ENCODE measurements around the gene DST.

Gene DST

DNA sequence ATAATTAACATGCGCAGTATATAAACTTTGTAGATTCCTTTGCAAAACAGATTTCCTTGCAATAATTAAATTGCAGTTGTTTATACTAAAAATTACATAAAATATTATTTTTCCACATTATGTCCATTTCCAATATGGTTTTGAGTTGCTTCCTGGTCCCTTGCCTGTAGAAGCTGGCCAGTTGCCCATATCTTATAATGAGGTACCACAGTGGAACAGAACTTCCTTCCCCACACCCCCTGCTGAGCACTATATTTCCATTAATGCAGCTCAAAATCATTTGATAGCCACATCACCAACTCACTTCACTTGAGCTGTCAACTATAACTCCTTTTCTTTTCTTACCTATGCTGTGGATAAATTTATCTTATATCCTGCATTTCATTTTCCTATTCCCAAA, 194.6 kb downstream of the DST start:
- Histone ChIP-seq H3K27ac (ENCODE audit: insufficient read depth in 1 of 2, low read depth in 1 of 2, low read length in 2 of 2, poor library complexity in 1 of 2, severe bottlenecking in 2 of 2) (no peak overlapping the region), H3K27me3 (replicated peaks in 2 of 5; ENCODE audit: control insufficient read depth in 4 of 5, insufficient read depth in 5 of 5, low read length in 4 of 5) (no peaks in the 10 kb centered on the region), H3K36me3 (ENCODE audit: control insufficient read depth in 4 of 4, insufficient read depth in 4 of 4, low read length in 3 of 4) (no peaks in the 10 kb centered on the region), H3K9me3 (ENCODE audit: control extremely low read depth in 1 of 5, control insufficient read depth in 4 of 5, insufficient read depth in 2 of 5, low read depth in 1 of 5, low read length in 4 of 5) (no peaks in the 10 kb centered on the region), H3K4me3 (ENCODE audit: control insufficient read depth in 1 of 7, extremely low read depth in 1 of 7, insufficient read depth in 4 of 7, low read depth in 2 of 7, low read length in 6 of 7) (no peak overlapping the region), H3K4me1 (ENCODE audit: control extremely low read depth in 1 of 4, control insufficient read depth in 4 of 4, insufficient read depth in 4 of 4, low read length in 3 of 4) (peaks cover 0 to 2% (median 0%) of the 10 kb centered on the region in 4 experiments)
- WGBS (ENCODE audit: insufficient coverage) = no CpG with 5 or more reads among the region's 1 CpG
- ChIA-PET POLR2A (no interaction called here), CTCF (no interaction called here)
- DNase-seq = peak in 1 of 3 donors; percentile 2

DNA sequence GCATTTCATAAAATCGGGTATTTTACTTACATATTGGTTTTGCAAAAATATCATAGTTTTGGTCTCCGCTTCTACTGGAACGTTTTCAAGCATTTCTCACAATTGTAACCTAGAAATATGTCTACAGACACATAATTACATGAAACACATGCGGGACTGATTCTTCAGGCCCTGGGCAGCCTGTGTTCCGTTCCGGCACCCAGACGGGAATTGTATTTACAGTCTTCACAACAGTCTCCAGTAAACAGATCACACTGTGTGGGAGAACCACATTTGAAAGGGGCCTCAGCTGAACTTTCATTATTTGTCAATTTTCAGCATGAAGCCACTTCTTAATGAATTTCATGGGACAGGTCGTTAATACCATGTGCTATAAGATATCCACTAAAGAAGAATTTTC, 196.9 kb downstream of the DST start:
- Histone ChIP-seq H3K4me3 (ENCODE audit: control insufficient read depth in 1 of 7, extremely low read depth in 1 of 7, insufficient read depth in 4 of 7, low read depth in 2 of 7, low read length in 6 of 7) (no peak overlapping the region), H3K27me3 (replicated peaks in 2 of 5; ENCODE audit: control insufficient read depth in 4 of 5, insufficient read depth in 5 of 5, low read length in 4 of 5) (no peaks in the 10 kb centered on the region), H3K27ac (ENCODE audit: insufficient read depth in 1 of 2, low read depth in 1 of 2, low read length in 2 of 2, poor library complexity in 1 of 2, severe bottlenecking in 2 of 2) (no peak overlapping the region), H3K36me3 (ENCODE audit: control insufficient read depth in 4 of 4, insufficient read depth in 4 of 4, low read length in 3 of 4) (no peaks in the 10 kb centered on the region), H3K9me3 (ENCODE audit: control extremely low read depth in 1 of 5, control insufficient read depth in 4 of 5, insufficient read depth in 2 of 5, low read depth in 1 of 5, low read length in 4 of 5) (no peaks in the 10 kb centered on the region), H3K4me1 (ENCODE audit: control extremely low read depth in 1 of 4, control insufficient read depth in 4 of 4, insufficient read depth in 4 of 4, low read length in 3 of 4) (peaks cover 0 to 2% (median 0%) of the 10 kb centered on the region in 4 experiments)
- no peak for DNase-seq
- ChIA-PET CTCF (no interaction called here), POLR2A (no interaction called here)
- WGBS (ENCODE audit: insufficient coverage) = 97% methylated on average over 5 of the region's 8 CpGs

DNA sequence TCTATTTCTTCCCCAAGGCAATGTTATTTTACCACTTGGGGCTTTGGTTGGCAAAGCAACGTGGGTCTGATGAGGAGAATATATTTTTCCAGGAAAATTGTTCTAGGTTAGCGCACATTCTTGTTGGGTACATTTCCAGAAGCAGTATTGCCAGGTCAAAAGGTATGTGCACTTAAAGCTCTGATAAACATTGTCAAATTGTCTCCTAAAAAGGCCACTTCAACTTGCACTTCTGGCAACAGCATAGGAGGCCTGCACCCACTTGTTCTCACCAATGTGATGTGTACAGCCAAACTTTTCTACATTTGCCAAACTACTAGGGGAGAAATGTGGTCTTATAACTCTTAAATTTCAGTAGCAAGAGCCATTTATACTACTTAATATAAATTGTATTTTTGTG, 197.8 kb downstream of the DST start:
- ChIA-PET POLR2A (no interaction called here), CTCF (no interaction called here)
- Histone ChIP-seq H3K27ac (ENCODE audit: insufficient read depth in 1 of 2, low read depth in 1 of 2, low read length in 2 of 2, poor library complexity in 1 of 2, severe bottlenecking in 2 of 2) (no peak overlapping the region), H3K9me3 (ENCODE audit: control extremely low read depth in 1 of 5, control insufficient read depth in 4 of 5, insufficient read depth in 2 of 5, low read depth in 1 of 5, low read length in 4 of 5) (peaks cover 0 to 6% (median 0%) of the 10 kb centered on the region in 5 experiments), H3K36me3 (ENCODE audit: control insufficient read depth in 4 of 4, insufficient read depth in 4 of 4, low read length in 3 of 4) (no peaks in the 10 kb centered on the region), H3K4me3 (ENCODE audit: control insufficient read depth in 1 of 7, extremely low read depth in 1 of 7, insufficient read depth in 4 of 7, low read depth in 2 of 7, low read length in 6 of 7) (no peak overlapping the region), H3K27me3 (replicated peaks in 2 of 5; ENCODE audit: control insufficient read depth in 4 of 5, insufficient read depth in 5 of 5, low read length in 4 of 5) (no peaks in the 10 kb centered on the region), H3K4me1 (ENCODE audit: control extremely low read depth in 1 of 4, control insufficient read depth in 4 of 4, insufficient read depth in 4 of 4, low read length in 3 of 4) (peaks cover 0 to 2% (median 0%) of the 10 kb centered on the region in 4 experiments)
- WGBS (ENCODE audit: insufficient coverage) = 80% methylated on average over 2 of the region's 2 CpGs
- DNase-seq = no peak

DNA sequence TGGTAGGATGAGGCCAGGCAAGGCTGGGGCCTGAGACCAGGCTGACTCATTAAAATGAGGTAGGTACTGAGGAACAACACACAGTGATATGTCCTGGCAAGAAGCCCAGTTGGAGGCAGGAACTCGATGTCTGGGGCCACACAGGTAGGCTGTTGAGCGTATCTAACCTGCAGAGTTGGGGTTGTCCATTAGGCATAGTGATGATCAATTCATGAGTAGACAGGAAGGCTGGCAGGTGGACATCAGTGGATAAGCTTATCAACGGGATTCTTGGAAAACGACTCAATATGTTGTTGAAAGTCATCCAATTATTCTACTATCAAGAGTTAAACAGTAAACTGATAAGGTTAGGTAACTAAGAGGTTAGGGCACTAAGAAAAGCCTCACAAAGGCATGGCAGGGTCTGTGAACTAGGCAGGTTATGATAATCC, 202.1 kb downstream of the DST start:
- 100% methylated on average over 2 of the region's 4 CpGs for WGBS (ENCODE audit: insufficient coverage)

DNA sequence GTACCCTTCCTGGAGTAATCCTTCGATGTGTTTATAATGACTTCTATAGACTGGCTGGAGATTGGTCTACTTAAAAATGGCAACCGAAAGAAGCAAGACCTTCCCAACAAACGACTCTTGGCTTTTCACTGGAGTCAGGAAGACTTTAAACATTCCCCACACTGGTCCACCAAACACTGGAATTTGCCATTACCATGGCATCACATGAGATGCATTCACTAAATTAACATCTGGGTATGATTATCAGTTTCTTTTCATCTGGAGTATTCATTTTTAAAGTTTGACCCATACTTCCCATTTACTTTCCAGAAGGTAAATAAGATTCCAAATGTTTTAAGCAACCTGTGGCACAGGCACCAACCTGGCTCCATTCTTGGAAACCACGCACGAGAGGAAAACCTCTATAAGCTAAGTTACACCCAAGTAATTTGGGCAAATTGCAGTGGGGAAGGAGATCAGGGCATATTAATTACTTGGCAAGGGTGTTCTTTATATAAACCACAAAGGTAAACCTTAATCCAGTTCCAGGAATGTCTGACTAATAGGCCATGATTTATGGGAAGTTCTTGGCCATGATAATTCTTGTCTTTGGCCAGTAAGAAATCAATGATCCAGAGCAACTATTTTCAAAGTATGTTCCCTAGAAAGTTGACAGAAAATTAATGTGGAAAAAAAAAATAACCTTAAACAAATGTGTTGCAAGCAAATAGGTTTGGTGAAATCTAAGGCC, 205.4 kb downstream of the DST start:
- Histone ChIP-seq H3K9me3 (ENCODE audit: control extremely low read depth in 1 of 5, control insufficient read depth in 4 of 5, insufficient read depth in 2 of 5, low read depth in 1 of 5, low read length in 4 of 5) (peaks cover 0 to 21% (median 6%) of the 10 kb centered on the region in 5 experiments), H3K27ac (ENCODE audit: insufficient read depth in 1 of 2, low read depth in 1 of 2, low read length in 2 of 2, poor library complexity in 1 of 2, severe bottlenecking in 2 of 2) (no peak overlapping the region), H3K4me1 (ENCODE audit: control extremely low read depth in 1 of 4, control insufficient read depth in 4 of 4, insufficient read depth in 4 of 4, low read length in 3 of 4) (no peaks in the 10 kb centered on the region), H3K36me3 (ENCODE audit: control insufficient read depth in 4 of 4, insufficient read depth in 4 of 4, low read length in 3 of 4) (no peaks in the 10 kb centered on the region), H3K4me3 (ENCODE audit: control insufficient read depth in 1 of 7, extremely low read depth in 1 of 7, insufficient read depth in 4 of 7, low read depth in 2 of 7, low read length in 6 of 7) (no peak overlapping the region), H3K27me3 (replicated peaks in 2 of 5; ENCODE audit: control insufficient read depth in 4 of 5, insufficient read depth in 5 of 5, low read length in 4 of 5) (no peaks in the 10 kb centered on the region)
- ChIA-PET POLR2A (no interaction called here), CTCF (no interaction called here)
- DNase-seq = no peak
- no CpG with 5 or more reads among the region's 5 CpGs for WGBS (ENCODE audit: insufficient coverage)

More for the DNA sequence above, 202.1 kb downstream of the DST start:
- H3K36me3 ChIP-seq (ENCODE audit: control insufficient read depth in 4 of 4, insufficient read depth in 4 of 4, low read length in 3 of 4) = no peaks in the 10 kb centered on the region
- ChIA-PET CTCF (no interaction called here), POLR2A (no interaction called here)
- DNase-seq = no peak
- peaks cover 0 to 9% (median 3%) of the 10 kb centered on the region in 5 experiments for H3K9me3 ChIP-seq (ENCODE audit: control extremely low read depth in 1 of 5, control insufficient read depth in 4 of 5, insufficient read depth in 2 of 5, low read depth in 1 of 5, low read length in 4 of 5)
- no peak overlapping the region for H3K27ac ChIP-seq (ENCODE audit: insufficient read depth in 1 of 2, low read depth in 1 of 2, low read length in 2 of 2, poor library complexity in 1 of 2, severe bottlenecking in 2 of 2)
- no peak overlapping the region for H3K4me3 ChIP-seq (ENCODE audit: control insufficient read depth in 1 of 7, extremely low read depth in 1 of 7, insufficient read depth in 4 of 7, low read depth in 2 of 7, low read length in 6 of 7)
- no peaks in the 10 kb centered on the region for H3K27me3 ChIP-seq (replicated peaks in 2 of 5; ENCODE audit: control insufficient read depth in 4 of 5, insufficient read depth in 5 of 5, low read length in 4 of 5)
- H3K4me1 ChIP-seq (ENCODE audit: control extremely low read depth in 1 of 4, control insufficient read depth in 4 of 4, insufficient read depth in 4 of 4, low read length in 3 of 4) = no peaks in the 10 kb centered on the region

DNA sequence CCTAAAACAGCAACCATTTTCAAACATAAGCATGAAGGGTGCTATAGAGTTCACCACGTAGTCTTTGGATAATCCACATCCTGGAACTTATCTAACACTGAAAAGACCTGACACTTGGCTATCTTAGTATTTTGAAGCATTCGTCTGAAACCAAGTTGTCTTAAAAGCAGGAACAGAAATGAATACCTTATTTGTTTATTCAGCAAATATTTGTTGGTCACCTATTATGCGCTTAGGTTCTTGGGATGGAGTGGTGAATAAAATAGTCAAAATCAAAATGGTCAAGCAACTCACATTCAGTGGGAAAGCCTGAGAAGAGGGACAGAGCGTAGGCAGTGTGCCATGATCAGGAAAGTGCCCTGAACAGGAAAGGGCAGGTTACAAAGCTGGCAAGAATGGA, 206.9 kb downstream of the DST start:
- no peak for DNase-seq
- no peak overlapping the region for H3K4me3 ChIP-seq (ENCODE audit: control insufficient read depth in 1 of 7, extremely low read depth in 1 of 7, insufficient read depth in 4 of 7, low read depth in 2 of 7, low read length in 6 of 7)
- no peaks in the 10 kb centered on the region for H3K36me3 ChIP-seq (ENCODE audit: control insufficient read depth in 4 of 4, insufficient read depth in 4 of 4, low read length in 3 of 4)
- POLR2A ChIA-PET = no interaction called here
- H3K27me3 ChIP-seq (replicated peaks in 2 of 5; ENCODE audit: control insufficient read depth in 4 of 5, insufficient read depth in 5 of 5, low read length in 4 of 5) = no peaks in the 10 kb centered on the region
- whole genome bisulfite sequencing (ENCODE audit: insufficient coverage) = 93% methylated on average over 3 of the region's 4 CpGs
- peaks cover 0 to 28% (median 6%) of the 10 kb centered on the region in 5 experiments for H3K9me3 ChIP-seq (ENCODE audit: control extremely low read depth in 1 of 5, control insufficient read depth in 4 of 5, insufficient read depth in 2 of 5, low read depth in 1 of 5, low read length in 4 of 5)
- no peak overlapping the region for H3K27ac ChIP-seq (ENCODE audit: insufficient read depth in 1 of 2, low read depth in 1 of 2, low read length in 2 of 2, poor library complexity in 1 of 2, severe bottlenecking in 2 of 2)
- H3K4me1 ChIP-seq (ENCODE audit: control extremely low read depth in 1 of 4, control insufficient read depth in 4 of 4, insufficient read depth in 4 of 4, low read length in 3 of 4) = no peaks in the 10 kb centered on the region
- CTCF ChIA-PET = no interaction called here

DNA sequence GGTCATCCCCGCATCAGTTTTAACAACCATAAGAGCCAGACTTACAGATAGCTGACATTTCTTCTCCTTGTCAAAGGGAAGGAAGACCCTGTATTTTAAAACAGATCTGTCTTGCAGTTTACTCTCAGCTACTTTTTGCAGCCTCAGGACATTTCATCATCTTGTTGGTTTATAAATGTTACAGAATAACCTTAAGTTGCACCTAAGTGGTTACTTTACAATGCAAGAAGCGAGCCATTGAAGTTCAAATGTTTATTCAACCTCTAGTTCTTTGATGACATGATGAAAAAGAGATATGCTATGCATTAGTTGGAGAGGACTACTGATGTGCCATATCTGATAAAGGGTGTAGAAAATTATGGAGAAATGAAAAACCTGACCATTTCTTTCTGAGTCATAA, 207.4 kb downstream of the DST start:
- ChIA-PET CTCF (no interaction called here), POLR2A (no interaction called here)
- Histone ChIP-seq H3K4me3 (ENCODE audit: control insufficient read depth in 1 of 7, extremely low read depth in 1 of 7, insufficient read depth in 4 of 7, low read depth in 2 of 7, low read length in 6 of 7) (no peak overlapping the region), H3K4me1 (ENCODE audit: control extremely low read depth in 1 of 4, control insufficient read depth in 4 of 4, insufficient read depth in 4 of 4, low read length in 3 of 4) (no peaks in the 10 kb centered on the region), H3K27me3 (replicated peaks in 2 of 5; ENCODE audit: control insufficient read depth in 4 of 5, insufficient read depth in 5 of 5, low read length in 4 of 5) (no peaks in the 10 kb centered on the region), H3K27ac (ENCODE audit: insufficient read depth in 1 of 2, low read depth in 1 of 2, low read length in 2 of 2, poor library complexity in 1 of 2, severe bottlenecking in 2 of 2) (no peak overlapping the region), H3K36me3 (ENCODE audit: control insufficient read depth in 4 of 4, insufficient read depth in 4 of 4, low read length in 3 of 4) (no peaks in the 10 kb centered on the region), H3K9me3 (ENCODE audit: control extremely low read depth in 1 of 5, control insufficient read depth in 4 of 5, insufficient read depth in 2 of 5, low read depth in 1 of 5, low read length in 4 of 5) (peaks cover 0 to 26% (median 6%) of the 10 kb centered on the region in 5 experiments)
- no peak for DNase-seq
- 100% methylated on average over 2 of the region's 2 CpGs for WGBS (ENCODE audit: insufficient coverage)

All from common myeloid progenitor, CD34-positive (primary cell).